Left lung (tissue), 10 donors: ENCODE measurements around the gene URM1. TPM values are rescaled to one million over a fixed set of nuclear protein-coding genes. Genes with fewer than 3 reads are reported as not detected.

Experiments used
- ATAC-seq: fragments of 200-7000 bp; cut with Tn5 transposase; one replicate; pipeline ENCODE4 v1.9.1; 2020; ENCODE audit warnings: moderate library complexity
- DNase-seq, 4 donors: peaks; one replicate each; pipeline ENCODE4 v3.0.0-alpha.2; 2013 to 2020
- H3K27ac ChIP-seq, 2 donors: fragments of 200-600 bp; sonication (generic) in 1 of 2; one replicate each; pipeline versions ENCODE4 v1.5.0 to v1.8.0; 2020 to 2021
- H3K27me3 ChIP-seq, 2 donors: fragments of 200-600 bp; sonication (generic) in 1 of 2; one replicate each; pipeline versions ENCODE4 v1.5.0 to v1.8.0; 2020 to 2021
- H3K36me3 ChIP-seq, 2 donors: fragments of 200-600 bp; sonication (generic) in 1 of 2; one replicate each; pipeline versions ENCODE4 v1.5.0 to v1.8.0; 2020 to 2021
- H3K4me1 ChIP-seq, 2 donors: fragments of 200-600 bp; one replicate each; pipeline ENCODE4 v1.8.0; 2021
- H3K4me3 ChIP-seq, 2 donors: fragments of 200-600 bp; sonication (generic) in 1 of 2; one replicate each; pipeline versions ENCODE4 v1.5.0 to v1.8.0; 2020 to 2021; ENCODE audit warnings: mild to moderate bottlenecking in 1 of 2
- H3K9me3 ChIP-seq, 2 donors: fragments of 200-600 bp; sonication (generic) in 1 of 2; one replicate each; pipeline versions ENCODE4 v1.5.0 to v1.8.0; 2020 to 2021
- intact Hi-C, 2 donors: fragments of 100-400 bp; cut with DNase I; formaldehyde crosslinking; loops; one replicate each; pipeline versions ENCODE4 v1.11.2 to v1.14.2; 2022
- polyA plus RNA-seq, 6 donors: library from polyadenylated mRNA; unstranded; fragments of 120-200 nt; gene quantifications; one replicate each; pipeline ENCODE4 v1.2.1, GENCODE V29; 2013; ENCODE audit not compliant: insufficient read length in 6 of 6
- total RNA-seq, 2 donors: library from RNA; stranded (reverse); fragmentation: NEBNext Ultra II Directional; extraction: Animal tissue kit (Norgen Biotek cat#: 25700); gene quantifications; one replicate each; pipeline ENCODE4 v1.2.1, GENCODE V29; 2021
- TF ChIP-seq, protein P1 (sequence below), 2 donors: fragments of 200-600 bp; sonication (generic) in 1 of 2; IDR thresholded peaks; one replicate each; pipeline versions ENCODE4 v1.5.0 to v1.8.0; 2021; ENCODE audit warnings: antibody characterized with exemption in 2 of 2
- donor health status: DM: no; HTN: yes; CAD: no.
- donor health status: DM: no; HTN: no; CAD: no.

The URM1 gene
- total and polyA plus RNA-seq, 8 donors = 55.1 to 66.8 (median 59.7) TPM

DNA sequence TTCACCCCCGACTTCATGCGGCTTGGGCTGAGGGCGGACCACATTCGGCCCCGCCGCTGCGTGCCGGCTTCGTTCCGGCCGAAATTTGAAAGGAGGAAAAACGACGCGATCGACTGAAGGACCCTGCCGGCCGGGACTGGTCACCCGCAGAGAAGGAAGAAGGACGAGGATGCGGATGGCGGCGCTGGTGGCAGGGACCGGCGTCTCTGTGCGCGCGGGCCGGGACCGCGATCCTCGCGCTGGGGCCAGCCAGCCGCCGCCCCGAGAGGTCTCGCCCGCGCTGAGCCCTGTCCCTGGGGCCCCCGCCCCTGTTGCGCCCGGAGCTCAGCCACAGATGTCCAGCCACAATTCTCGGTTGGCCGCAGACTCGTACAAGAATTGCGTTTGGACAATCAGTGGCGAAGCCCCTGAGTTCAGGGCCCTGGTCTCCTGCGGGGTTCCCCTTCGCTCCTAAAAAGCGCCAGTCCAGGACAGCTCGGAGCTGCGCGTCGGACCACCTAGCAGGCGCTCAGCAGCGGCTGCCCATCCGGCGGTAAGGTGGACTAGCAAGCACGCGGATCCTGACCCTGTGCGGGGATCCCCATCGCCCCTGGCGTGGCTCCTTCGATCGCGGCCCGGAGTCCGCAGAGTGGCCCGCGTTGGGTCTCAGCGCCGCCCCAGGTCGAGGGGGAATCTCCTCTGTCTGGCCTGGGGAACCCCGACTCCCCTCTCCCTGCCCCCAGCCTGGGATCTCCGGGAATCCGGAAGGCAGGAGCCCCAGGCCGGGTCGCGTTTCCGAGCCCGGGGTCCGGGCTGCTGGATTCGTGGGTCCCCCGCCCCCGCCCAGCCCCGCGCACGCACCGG is 21.3 kb downstream of the URM1 start:
- no peak overlapping the region for H3K4me3 ChIP-seq
- peaks cover 0 to 9% of the 10 kb centered on the region in 2 donors for H3K4me1 ChIP-seq
- H3K36me3 ChIP-seq = peaks cover 0 to 59% of the 10 kb centered on the region in 2 donors
- intact Hi-C loops = no loop called here
- no peak for DNase-seq
- ATAC-seq = no peak
- H3K27me3 ChIP-seq = peaks cover 0 to 28% of the 10 kb centered on the region in 2 donors
- H3K9me3 ChIP-seq = no peaks in the 10 kb centered on the region
- H3K27ac ChIP-seq = no peak overlapping the region
- TF ChIP-seq, protein P1, sequence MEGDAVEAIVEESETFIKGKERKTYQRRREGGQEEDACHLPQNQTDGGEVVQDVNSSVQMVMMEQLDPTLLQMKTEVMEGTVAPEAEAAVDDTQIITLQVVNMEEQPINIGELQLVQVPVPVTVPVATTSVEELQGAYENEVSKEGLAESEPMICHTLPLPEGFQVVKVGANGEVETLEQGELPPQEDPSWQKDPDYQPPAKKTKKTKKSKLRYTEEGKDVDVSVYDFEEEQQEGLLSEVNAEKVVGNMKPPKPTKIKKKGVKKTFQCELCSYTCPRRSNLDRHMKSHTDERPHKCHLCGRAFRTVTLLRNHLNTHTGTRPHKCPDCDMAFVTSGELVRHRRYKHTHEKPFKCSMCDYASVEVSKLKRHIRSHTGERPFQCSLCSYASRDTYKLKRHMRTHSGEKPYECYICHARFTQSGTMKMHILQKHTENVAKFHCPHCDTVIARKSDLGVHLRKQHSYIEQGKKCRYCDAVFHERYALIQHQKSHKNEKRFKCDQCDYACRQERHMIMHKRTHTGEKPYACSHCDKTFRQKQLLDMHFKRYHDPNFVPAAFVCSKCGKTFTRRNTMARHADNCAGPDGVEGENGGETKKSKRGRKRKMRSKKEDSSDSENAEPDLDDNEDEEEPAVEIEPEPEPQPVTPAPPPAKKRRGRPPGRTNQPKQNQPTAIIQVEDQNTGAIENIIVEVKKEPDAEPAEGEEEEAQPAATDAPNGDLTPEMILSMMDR (IDR thresholded peaks at IDR 0.05) = no peak

DNA sequence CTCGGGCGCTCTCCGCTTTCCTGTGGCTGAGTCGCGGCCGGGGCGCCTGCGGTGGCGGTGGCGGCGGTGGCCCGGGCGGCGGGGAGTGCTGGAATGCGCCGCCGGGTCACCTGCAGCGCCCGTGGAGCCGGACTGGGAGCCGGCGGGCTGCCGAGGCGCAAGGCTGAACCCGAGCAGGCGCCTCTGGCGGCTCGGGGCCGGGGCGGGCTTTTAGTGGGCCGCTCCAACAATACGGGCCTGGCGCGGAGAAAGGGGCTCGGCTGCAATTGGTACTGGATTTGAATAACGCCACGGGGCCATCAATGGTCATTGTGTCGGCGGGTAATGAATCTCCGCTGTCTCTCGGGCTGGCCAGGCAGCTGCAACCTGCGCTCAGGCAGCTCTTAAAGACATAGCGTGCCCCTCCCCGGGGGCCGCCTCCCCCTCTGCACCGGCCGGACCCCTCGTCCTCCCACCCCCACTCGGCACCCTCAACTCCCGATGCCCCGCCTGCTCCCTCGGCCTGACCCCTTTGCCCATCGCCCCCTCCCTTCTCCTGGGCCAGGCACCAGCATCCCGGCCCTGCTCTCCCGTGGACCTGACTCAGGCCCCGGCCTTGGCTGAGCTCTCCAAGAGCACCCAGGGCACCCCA is 22.1 kb downstream of the URM1 start:
- Histone ChIP-seq H3K27me3 (peaks cover 0 to 35% of the 10 kb centered on the region in 2 donors), H3K9me3 (no peaks in the 10 kb centered on the region), H3K27ac (no peak overlapping the region), H3K4me3 (no peak overlapping the region), H3K4me1 (peaks cover 0 to 10% of the 10 kb centered on the region in 2 donors), H3K36me3 (peaks cover 0 to 51% of the 10 kb centered on the region in 2 donors)
- TF ChIP-seq, protein P1 (IDR thresholded peaks at IDR 0.05) = no peak
- no peak for ATAC-seq
- intact Hi-C loops = no loop called here
- DNase-seq = no peak

DNA sequence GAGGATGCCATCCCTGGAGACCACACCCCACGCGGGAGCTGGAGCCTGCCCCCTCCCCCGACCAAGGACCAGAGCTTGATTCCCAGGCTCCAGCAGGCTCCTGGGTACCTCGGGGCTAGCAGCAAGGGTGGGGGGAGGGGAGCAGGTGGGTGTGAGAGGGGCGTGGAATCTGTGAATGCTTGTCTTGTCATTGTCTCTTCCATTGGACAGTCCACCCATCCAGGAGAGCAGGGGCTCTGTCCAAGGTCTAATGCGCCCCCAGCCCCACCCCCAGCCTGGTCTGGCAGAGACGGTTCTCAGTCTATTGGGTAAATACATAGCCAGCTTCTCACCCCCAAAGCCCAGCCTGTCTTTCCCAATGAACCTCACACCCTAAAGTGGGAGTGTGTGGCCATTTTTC is 22.8 kb downstream of the URM1 start:
- H3K4me1 ChIP-seq = peaks cover 0 to 10% of the 10 kb centered on the region in 2 donors
- TF ChIP-seq, protein P1 (IDR thresholded peaks at IDR 0.05) = no peak
- no peak for DNase-seq
- no peak overlapping the region for H3K4me3 ChIP-seq
- H3K9me3 ChIP-seq = no peaks in the 10 kb centered on the region
- intact Hi-C loops = no loop called here
- H3K27ac ChIP-seq = no peak overlapping the region
- H3K36me3 ChIP-seq = peaks cover 0 to 44% of the 10 kb centered on the region in 2 donors
- ATAC-seq = no peak
- peaks cover 0 to 36% of the 10 kb centered on the region in 2 donors for H3K27me3 ChIP-seq

DNA sequence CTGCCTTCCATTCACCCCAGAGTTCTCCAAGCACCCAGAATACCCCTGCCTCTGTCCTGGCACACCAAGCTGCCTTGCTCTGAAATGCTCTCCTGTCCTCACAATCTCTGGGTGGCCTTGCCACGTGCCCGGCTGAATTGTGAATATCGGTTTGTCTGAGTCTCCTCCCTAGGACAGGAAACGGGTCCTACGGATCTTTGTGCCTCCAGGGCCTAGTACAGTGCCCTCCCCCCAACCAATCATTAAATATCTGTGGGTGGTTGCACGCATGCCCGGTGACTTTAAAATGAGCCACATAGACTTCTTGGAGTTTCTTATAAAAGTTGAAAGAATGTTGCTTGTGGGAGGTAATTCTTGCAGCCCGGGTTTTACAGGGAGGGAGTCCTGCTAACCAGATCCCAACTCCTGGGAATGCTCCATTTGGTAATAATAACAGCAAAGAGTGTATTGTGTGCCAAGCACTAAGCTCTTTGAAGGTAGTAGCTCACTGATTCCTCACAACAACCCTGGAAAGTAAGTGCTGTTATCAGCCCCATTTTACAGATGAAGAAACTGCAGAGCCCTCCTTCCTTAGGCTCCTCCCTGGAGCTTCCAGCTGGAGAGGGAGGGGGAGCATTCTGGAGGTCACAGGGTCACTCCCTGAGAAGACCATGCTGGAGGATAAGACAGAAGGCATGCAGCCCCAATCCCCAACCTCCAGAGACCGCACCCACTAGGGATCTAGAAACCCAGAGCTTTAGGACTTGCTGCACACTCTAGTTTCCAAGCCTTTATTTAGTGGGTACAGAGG is 23.4 kb downstream of the URM1 start:
- no peak for DNase-seq
- H3K36me3 ChIP-seq = peaks cover 0 to 38% of the 10 kb centered on the region in 2 donors
- no peak overlapping the region for H3K4me3 ChIP-seq
- H3K9me3 ChIP-seq = no peaks in the 10 kb centered on the region
- no peak for ATAC-seq
- TF ChIP-seq, protein P1 (IDR thresholded peaks at IDR 0.05) = no peak
- no peak overlapping the region for H3K27ac ChIP-seq
- peaks cover 0 to 10% of the 10 kb centered on the region in 2 donors for H3K4me1 ChIP-seq
- H3K27me3 ChIP-seq = peaks cover 0 to 36% of the 10 kb centered on the region in 2 donors
- intact Hi-C loops = no loop called here
